Measurements from ENCODE around the gene TAAR8. TPM values are rescaled to one million over a fixed set of nuclear protein-coding genes. Genes with fewer than 3 reads are reported as not detected.

TAAR8 gene
- not detected for total RNA-seq

GRCh38 chr6:132552372-132552771, at the start of gene TAAR8:
TAAR8 (plus strand) TSS chr6:132552672; CDS start chr6:132552693, 21 bp downstream.
- H3K4me1 Mint-ChIP-seq: no peaks in the 10 kb centered on the region
- H3K27me3 Mint-ChIP-seq: peaks cover 40% of the 10 kb centered on the region
- H3K4me3 Mint-ChIP-seq: no peak within 1 kb of the TSS
- ChIA-PET POLR2A (no interaction called here), CTCF (interaction anchor here (1.0 kb wide), 1 partner anchor 9 kb away, joined by 3 read pairs; no protein-coding TSS in a partner anchor)
- H3K9me3 Mint-ChIP-seq: no peaks in the 10 kb centered on the region
- H3K36me3 Mint-ChIP-seq (ENCODE audit: low read depth): no peaks in the 10 kb centered on the region
- DNase-seq: no peak
- H3K27ac Mint-ChIP-seq: no peak within 1 kb of the TSS

- no peaks in the 10 kb centered on the region for H3K9me3 Mint-ChIP-seq
- H3K4me3 Mint-ChIP-seq: no peak overlapping the region
- CTCF ChIA-PET: no interaction called here
- no peaks in the 10 kb centered on the region for H3K27me3 Mint-ChIP-seq
- peaks cover 40% of the 10 kb centered on the region for H3K36me3 Mint-ChIP-seq (ENCODE audit: low read depth)
- DNase-seq: no peak
- no peak overlapping the region for H3K27ac Mint-ChIP-seq
- POLR2A ChIA-PET: no interaction called here
- H3K4me1 Mint-ChIP-seq: peaks cover 8% of the 10 kb centered on the region
These were observed 47.7 kb upstream of the TAAR8 start for GRCh38 chr6:132504757-132505156.

GRCh38 chr6:132505158-132505557, 47.3 kb upstream of the TAAR8 start:
- DNase-seq: no peak
- ChIA-PET POLR2A (no interaction called here), CTCF (interaction anchor here (0.6 kb wide), 1 partner anchor 99 kb away, joined by 3 read pairs; no protein-coding TSS in a partner anchor)
- H3K27ac Mint-ChIP-seq: no peak overlapping the region
- H3K36me3 Mint-ChIP-seq (ENCODE audit: low read depth): peaks cover 36% of the 10 kb centered on the region
- H3K4me3 Mint-ChIP-seq: no peak overlapping the region
- no peaks in the 10 kb centered on the region for H3K27me3 Mint-ChIP-seq
- H3K4me1 Mint-ChIP-seq: peaks cover 4% of the 10 kb centered on the region
- no peaks in the 10 kb centered on the region for H3K9me3 Mint-ChIP-seq

- POLR2A ChIA-PET: no interaction called here
- no peak overlapping the region for H3K4me3 Mint-ChIP-seq
- CTCF ChIA-PET: no interaction called here
- no peak for DNase-seq
- H3K27me3 Mint-ChIP-seq: no peaks in the 10 kb centered on the region
- no peak overlapping the region for H3K27ac Mint-ChIP-seq
- H3K4me1 Mint-ChIP-seq: peaks cover 10% of the 10 kb centered on the region
- peaks cover 28% of the 10 kb centered on the region for H3K36me3 Mint-ChIP-seq (ENCODE audit: low read depth)
- no peaks in the 10 kb centered on the region for H3K9me3 Mint-ChIP-seq
These were observed 46.0 kb upstream of the TAAR8 start for GRCh38 chr6:132506461-132506860.

- H3K4me1 Mint-ChIP-seq: peaks cover 17% of the 10 kb centered on the region
- H3K27ac Mint-ChIP-seq: no peak overlapping the region
- ChIA-PET POLR2A (interaction anchor here (0.6 kb wide), 1 partner anchor 191 kb away, joined by 3 read pairs; no protein-coding TSS in a partner anchor), CTCF (no interaction called here)
- H3K36me3 Mint-ChIP-seq (ENCODE audit: low read depth): peaks cover 26% of the 10 kb centered on the region
- no peak overlapping the region for H3K4me3 Mint-ChIP-seq
- no peaks in the 10 kb centered on the region for H3K9me3 Mint-ChIP-seq
- DNase-seq: no peak
- H3K27me3 Mint-ChIP-seq: no peaks in the 10 kb centered on the region
These were observed 45.3 kb upstream of the TAAR8 start for GRCh38 chr6:132506869-132507808.

- no peaks in the 10 kb centered on the region for H3K9me3 Mint-ChIP-seq
- DNase-seq: no peak
- H3K36me3 Mint-ChIP-seq (ENCODE audit: low read depth): peaks cover 21% of the 10 kb centered on the region
- H3K4me1 Mint-ChIP-seq: peaks cover 27% of the 10 kb centered on the region
- ChIA-PET POLR2A (interaction anchor here (2.1 to 2.4 kb wide), 2 partner anchors 15 to 303 kb away, joined by 21 to 38 read pairs; partner anchors contain the start of gene RPS12), CTCF (no interaction called here)
- H3K4me3 Mint-ChIP-seq: no peak overlapping the region
- H3K27ac Mint-ChIP-seq: no peak overlapping the region
- H3K27me3 Mint-ChIP-seq: peaks cover 16% of the 10 kb centered on the region
These were observed 41.2 kb upstream of the TAAR8 start for GRCh38 chr6:132511210-132511830.

- H3K36me3 Mint-ChIP-seq (ENCODE audit: low read depth): peaks cover 16% of the 10 kb centered on the region
- H3K9me3 Mint-ChIP-seq: no peaks in the 10 kb centered on the region
- H3K27ac Mint-ChIP-seq: no peak overlapping the region
- CTCF ChIA-PET: interaction anchor here (1.0 to 1.7 kb wide), 5 partner anchors 16 to 286 kb away, joined by 4 to 16 read pairs (median 6); partner anchors contain the start of gene SLC18B1
- no peak for DNase-seq
- H3K27me3 Mint-ChIP-seq: peaks cover 17% of the 10 kb centered on the region
- POLR2A ChIA-PET: interaction anchor here (1.7 to 2.4 kb wide), 4 partner anchors 15 to 308 kb away, joined by 6 to 38 read pairs (median 14); partner anchors contain the start of genes RPS12 and SLC18B1
- peak overlapping the region; percentile 95 for H3K4me3 Mint-ChIP-seq
- peaks cover 27% of the 10 kb centered on the region for H3K4me1 Mint-ChIP-seq
These were observed 40.6 kb upstream of the TAAR8 start for GRCh38 chr6:132511831-132512220.

GRCh38 chr6:132512342-132512637, 40.2 kb upstream of the TAAR8 start:
- Mint-ChIP-seq H3K9me3 (no peaks in the 10 kb centered on the region), H3K27me3 (peaks cover 17% of the 10 kb centered on the region), H3K4me3 (peak overlapping the region; percentile 95), H3K36me3 (ENCODE audit: low read depth) (peaks cover 15% of the 10 kb centered on the region), H3K27ac (peak overlapping the region; percentile 51), H3K4me1 (peaks cover 27% of the 10 kb centered on the region)
- CTCF ChIA-PET: interaction anchor here (0.8 to 1.7 kb wide), 11 partner anchors 11 to 884 kb away, joined by 3 to 16 read pairs (median 4); partner anchors contain the start of gene SLC18B1
- POLR2A ChIA-PET: interaction anchor here (1.0 to 2.4 kb wide), 6 partner anchors 16 to 307 kb away, joined by 3 to 38 read pairs (median 7); partner anchors contain the start of genes RPS12 and SLC18B1
- no peak for DNase-seq

GRCh38 chr6:132512638-132513632, 39.5 kb upstream of the TAAR8 start, which contains the start of gene STX7:
STX7 (minus strand) TSS chr6:132513116; CDS start chr6:132503530, 9,586 bp downstream.
- peaks cover 18% of the 10 kb centered on the region for H3K27me3 Mint-ChIP-seq
- no peaks in the 10 kb centered on the region for H3K9me3 Mint-ChIP-seq
- peak within 1 kb of the TSS; percentile 82 for H3K27ac Mint-ChIP-seq
- peak; percentile 87 for DNase-seq
- peaks cover 9% of the 10 kb centered on the region for H3K36me3 Mint-ChIP-seq (ENCODE audit: low read depth)
- CTCF ChIA-PET: interaction anchor here (0.8 to 1.7 kb wide), 13 partner anchors 10 to 884 kb away, joined by 3 to 16 read pairs (median 4); partner anchors contain the start of gene SLC18B1
- POLR2A ChIA-PET: interaction anchor here (0.8 to 2.4 kb wide), 8 partner anchors 17 to 306 kb away, joined by 3 to 38 read pairs (median 5); partner anchors contain the start of genes RPS12 and SLC18B1
- peak within 1 kb of the TSS; percentile 95 for H3K4me3 Mint-ChIP-seq
- H3K4me1 Mint-ChIP-seq: peaks cover 27% of the 10 kb centered on the region

- H3K36me3 Mint-ChIP-seq (ENCODE audit: low read depth): no peaks in the 10 kb centered on the region
- H3K27me3 Mint-ChIP-seq: peaks cover 24% of the 10 kb centered on the region
- ChIA-PET POLR2A (interaction anchor here (0.8 to 2.4 kb wide), 5 partner anchors 24 to 305 kb away, joined by 4 to 38 read pairs (median 6); partner anchors contain the start of genes RPS12 and SLC18B1), CTCF (interaction anchor here (1.1 to 1.7 kb wide), 6 partner anchors 13 to 309 kb away, joined by 3 to 16 read pairs (median 6); partner anchors contain the start of gene SLC18B1)
- peak overlapping the region; percentile 95 for H3K4me3 Mint-ChIP-seq
- no peak overlapping the region for H3K27ac Mint-ChIP-seq
- no peaks in the 10 kb centered on the region for H3K9me3 Mint-ChIP-seq
- peaks cover 27% of the 10 kb centered on the region for H3K4me1 Mint-ChIP-seq
- no peak for DNase-seq
These were observed 38.5 kb upstream of the TAAR8 start for GRCh38 chr6:132513831-132514545.

- no peak for DNase-seq
- Mint-ChIP-seq H3K27ac (no peak overlapping the region), H3K36me3 (ENCODE audit: low read depth) (no peaks in the 10 kb centered on the region), H3K4me1 (peaks cover 27% of the 10 kb centered on the region), H3K4me3 (no peak overlapping the region), H3K9me3 (no peaks in the 10 kb centered on the region), H3K27me3 (peaks cover 32% of the 10 kb centered on the region)
- POLR2A ChIA-PET: interaction anchor here (2.0 kb wide), 1 partner anchor 299 kb away, joined by 6 read pairs; the partner anchor contains the start of gene RPS12
- CTCF ChIA-PET: no interaction called here
These were observed 37.1 kb upstream of the TAAR8 start for GRCh38 chr6:132515386-132515785.

Data from activated CD4-positive, alpha-beta memory T cell treated with anti-CD3 and anti-CD28 coated beads, Interleukin-2, amount 10 ng/mL, durations not matched to agents 7 days and 5 days (primary cell).